Activated naive CD4-positive, alpha-beta T cell treated with Interleukin-2 at 50 U/mL for 16 hours (primary cell): ENCODE results near the gene RNGTT.
A peak's percentile ranks its signal among the peaks of the same experiment; 100 is the strongest.
"Not testable (repeated sequence)": the region's sequence is repeated elsewhere in the genome, so short reads cannot be mapped to it uniquely, and the experiment has no call there.

Experiments used
- DNase-seq: peaks from one replicate; pipeline ENCODE4 v3.0.0-alpha.2; 2020

The RNGTT gene

DNA sequence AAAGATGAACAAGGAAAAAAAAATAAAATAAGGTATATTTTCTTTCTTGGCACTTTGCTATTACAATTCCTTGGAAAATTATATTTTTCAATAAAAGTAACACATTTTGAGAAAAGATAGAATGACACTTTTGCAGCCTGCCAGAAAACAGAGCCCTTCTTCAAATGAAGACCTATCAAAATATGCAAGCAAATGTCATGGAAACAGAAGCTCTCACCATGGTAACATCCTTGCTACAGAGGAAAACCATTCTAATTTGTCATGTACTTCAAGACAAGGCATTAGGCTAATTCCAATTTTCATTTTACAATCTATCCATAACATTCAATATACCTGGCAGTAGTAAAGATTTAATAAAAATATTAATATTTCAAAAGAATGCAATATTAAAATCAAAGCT, 177.9 kb downstream of the RNGTT start:
- DNase-seq: no peak

DNA sequence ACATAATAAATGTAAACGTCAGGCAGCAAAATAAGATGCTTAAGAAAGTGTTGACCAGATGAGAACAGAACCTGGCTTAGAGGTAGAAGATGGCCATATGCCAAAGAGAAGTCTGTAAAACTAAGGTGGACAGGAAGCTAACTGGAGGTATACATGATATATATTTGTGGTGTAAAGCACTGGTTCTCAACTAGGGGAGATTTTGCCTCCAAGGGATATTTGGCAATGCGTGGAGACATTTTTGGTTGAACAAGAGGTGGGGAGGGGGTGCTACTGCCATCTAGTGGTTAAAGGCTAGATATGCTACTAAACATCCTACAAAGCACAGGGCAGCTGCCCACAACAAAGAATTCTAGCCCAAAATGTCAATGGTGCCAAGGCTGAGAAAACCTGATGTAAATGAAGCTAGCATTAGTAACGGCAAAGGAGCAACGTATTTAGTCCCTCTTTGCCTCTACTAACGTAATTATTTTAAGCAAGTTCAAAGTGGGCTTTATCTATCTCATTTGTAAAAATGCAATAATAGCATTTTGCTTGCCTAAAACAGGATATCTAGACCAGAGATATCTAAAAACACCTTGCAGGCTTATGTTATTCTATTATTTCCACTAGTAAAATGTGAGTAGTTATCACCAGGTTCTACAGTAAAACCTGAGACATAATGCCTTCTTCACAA, 182.6 kb downstream of the RNGTT start:
- DNase-seq: peak; percentile 42

DNA sequence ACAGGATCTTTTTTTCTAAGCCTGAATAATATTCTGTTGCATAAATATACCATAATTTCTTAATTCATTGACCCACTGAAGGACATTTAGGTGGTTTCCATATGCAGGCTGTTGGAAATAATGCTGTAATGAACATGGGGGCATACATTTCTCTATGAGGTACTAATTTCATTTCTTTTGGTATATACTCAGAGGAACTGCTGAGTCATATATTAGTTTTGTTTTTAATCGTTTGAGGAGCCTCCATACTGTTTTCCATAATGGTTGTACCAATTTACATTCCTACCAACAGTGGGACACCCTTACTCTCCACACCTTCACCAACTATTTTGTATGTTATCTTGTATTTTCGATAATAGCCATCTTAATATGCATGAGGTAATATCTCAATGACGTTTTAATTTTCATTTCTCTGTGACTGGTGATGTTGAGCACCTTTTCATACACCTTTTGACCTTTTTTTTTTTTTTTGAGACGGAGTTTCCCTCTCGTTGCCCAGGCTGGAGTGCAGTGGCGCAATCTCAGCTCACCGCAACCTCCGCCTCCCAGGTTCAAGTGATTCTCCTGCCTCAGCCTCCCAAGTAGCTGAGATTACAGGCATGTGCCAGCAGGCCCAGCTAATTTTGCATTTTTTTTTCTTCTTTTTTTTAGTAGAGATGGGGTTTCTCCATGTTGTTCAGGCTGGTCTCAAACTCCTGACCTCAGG, 187.4 kb downstream of the RNGTT start:
- DNase-seq: no peak

DNA sequence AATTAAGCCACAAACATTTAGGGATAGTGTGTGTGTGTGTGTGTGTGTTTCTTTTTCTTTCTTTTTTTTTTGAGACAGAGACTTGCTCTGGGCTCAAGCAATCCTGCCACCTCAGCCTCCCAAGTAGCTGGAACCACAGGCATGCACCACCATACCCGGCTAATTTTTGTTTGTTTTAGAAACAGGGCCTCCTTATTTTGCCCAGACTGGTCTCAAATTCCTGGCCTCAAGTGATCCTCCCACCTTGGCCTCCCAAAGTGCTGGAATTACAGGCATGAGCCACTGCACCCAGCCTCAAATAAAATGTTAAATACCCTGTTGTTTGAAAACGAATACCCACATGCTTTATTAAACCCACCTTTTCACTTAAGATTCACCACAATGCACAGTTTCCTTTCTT, 195.3 kb downstream of the RNGTT start:
- not testable (repeated sequence) for DNase-seq

DNA sequence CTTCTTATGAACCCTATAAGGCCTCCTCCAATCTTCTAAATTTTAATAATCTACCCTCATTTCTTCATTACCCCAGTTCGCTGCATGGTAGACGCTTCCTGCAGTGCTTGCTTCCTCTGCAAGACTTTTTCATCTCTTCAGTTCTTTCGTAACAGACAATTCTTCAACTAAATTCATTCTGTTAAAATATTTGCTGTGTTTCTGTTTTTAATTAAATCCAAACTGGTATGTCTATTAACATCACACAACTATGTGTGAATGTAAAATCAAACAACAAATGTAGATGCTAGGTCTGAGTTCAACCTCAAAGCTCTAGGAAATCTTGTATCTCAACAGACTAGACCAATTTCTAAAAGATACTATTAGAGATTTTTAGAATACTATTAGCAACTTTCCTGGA, 199.3 kb downstream of the RNGTT start:
- DNase-seq: no peak

DNA sequence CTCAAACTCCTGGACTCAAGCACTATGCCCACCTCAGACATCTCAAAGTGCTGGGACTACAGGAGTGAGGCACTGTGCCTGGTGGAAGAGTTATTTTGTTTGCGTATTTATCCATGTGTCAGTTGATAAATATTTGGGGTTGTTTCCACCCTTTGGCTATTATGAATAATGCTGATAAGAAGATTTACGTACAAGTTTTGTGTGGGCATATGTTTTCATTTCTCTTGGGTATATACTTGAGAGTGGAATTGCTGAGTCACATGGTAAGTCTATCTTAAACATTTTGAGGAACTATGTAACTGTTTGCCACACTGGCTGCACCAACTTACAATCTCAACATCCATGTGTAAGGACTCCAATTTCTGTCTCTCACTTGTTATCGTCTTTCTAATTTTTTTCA, 200.3 kb downstream of the RNGTT start:
- DNase-seq: no peak

DNA sequence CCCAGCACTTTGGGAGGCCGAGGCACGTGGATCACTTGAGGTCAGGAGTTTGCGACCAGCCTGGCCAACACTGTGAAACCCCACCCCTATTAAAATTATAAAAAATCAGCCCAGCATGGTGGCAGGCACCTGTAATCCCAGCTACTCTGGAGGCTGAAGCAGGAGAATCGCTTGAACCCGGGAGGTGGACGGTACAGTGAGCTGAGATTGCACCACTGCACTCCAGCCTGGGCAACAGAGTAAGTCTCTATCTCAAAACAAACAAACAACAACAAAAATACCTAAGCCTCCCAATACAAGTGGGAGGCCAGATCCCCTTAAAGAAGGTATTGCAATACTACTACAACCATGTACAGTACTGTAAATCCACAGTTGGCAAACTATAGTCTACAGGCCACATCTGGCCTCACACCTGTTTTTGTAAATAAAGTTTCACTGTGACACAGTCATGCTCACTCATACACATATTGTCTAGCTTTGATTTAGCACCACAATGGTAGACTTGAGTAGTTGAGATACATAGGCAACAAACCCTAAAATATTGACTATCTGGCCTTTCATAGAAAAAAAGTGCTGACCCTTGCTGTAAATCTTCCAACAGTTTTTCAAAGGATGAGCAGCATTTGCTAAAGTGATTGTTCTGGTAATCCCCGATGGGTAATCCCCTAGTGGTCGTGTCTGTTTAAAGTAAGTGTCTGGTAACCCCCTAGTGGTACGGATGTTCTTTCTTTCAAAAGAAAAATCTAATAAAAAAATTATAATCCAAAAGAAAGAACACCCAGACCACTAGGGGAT, 202.0 kb downstream of the RNGTT start:
- DNase-seq: no peak

DNA sequence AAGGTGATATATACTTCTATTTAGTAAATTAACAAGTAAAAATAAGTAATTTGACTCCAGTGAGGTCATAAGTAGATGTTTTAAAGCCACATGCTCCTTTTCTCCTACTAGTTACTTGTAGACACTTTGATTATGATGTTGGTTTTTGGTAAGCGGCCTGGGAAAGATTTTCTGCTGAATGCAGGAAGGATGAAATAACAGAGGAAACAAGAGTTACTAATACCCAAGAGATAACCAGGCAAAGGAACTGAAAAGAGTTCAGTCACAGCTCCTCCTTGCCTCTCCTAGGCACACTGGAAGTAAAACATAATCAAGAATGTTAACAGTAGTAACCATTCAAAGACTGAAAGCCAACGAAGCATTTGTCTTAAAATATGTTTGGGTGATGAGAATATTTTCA, 203.3 kb downstream of the RNGTT start:
- DNase-seq: no peak

DNA sequence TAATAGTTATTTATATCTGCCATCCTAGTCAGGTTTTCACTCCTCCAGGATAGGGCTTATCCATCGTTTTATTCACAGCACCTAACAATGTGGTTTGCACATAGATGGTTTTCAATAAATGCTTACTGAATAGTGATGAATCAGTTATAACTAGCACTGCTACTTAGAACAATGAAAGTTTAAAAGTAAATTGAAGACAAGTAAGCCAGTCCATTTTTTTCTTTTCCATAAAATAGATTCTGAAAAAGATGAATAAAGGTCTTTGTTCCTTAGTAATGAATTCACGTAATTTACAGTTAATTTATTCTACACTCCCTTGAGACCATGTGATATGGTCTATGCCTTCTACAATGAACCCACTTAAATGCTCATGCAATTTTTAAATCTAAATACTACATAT, 212.5 kb downstream of the RNGTT start:
- no peak for DNase-seq

DNA sequence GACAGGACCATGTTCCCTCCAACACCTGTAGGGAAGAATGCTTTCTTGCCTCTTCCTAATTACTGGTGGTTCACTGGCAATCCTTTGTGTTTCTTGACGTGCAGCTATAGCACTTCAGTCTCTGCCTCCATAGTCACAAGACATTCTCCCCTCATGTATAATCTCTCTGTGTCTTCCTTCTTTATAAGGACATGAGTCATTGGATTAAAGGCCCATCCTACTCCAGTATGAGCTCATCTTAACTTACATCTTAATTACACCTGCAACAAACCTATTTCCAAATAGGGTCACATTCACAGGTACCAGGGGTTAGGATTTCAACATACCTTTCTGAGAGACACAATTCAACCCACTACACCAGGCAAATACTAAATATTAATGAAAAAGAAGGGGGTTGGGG, 213.6 kb downstream of the RNGTT start:
- no peak for DNase-seq

DNA sequence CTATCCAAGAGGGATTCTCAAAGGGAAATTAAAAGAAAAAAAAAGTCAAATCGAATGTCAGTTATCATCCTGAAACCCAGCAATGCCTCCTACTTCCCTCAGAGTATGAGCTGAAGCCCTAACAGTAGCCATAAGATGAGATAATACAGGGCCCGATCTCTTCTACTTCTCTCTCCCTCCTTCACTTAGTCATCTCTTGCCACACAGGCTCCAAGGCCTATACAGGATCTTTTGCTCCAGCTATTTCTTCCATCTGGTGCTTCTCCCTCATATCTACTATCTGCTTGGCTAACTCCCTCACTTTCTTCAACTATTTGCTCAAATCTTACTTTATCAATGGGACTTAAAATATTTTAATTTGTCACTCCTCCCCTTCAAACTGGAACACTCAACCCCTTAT, 215.3 kb downstream of the RNGTT start:
- DNase-seq: no peak

DNA sequence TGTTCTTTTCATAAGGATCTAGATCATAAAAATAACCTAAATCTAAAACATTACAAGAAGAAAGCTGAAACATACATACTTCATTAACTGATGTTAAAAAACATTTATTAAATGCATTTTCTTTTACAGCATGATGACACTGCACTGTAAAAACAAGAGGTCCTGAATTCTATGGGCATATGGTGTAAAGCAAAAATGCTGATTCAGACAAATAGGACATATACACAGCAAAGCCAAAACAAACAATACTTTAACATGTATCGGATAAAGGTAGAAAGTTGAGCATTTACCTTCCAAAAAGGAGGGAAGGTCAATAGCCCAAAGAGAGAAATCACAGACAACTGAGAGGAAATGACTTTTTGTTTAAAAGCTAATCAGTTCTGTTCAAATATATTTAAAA, 221.5 kb downstream of the RNGTT start:
- DNase-seq: no peak

DNA sequence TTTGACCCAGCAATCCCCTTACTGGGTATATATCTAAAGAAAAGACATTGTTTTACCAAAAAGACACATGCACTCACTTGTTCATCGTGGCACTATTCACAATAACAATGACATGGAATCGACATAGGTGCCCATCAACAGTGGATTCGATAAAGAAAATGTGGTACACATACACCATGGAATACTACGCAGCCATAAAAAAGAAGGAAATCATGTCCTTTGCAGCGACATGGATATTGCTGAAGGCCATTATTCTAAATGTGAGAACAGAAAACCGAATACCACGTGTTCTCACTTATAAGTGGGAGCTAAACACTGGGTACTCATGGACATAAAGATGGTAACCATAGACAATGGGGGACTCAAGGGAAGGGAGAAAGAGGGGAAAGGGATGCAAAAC, 222.3 kb downstream of the RNGTT start:
- DNase-seq: no peak

DNA sequence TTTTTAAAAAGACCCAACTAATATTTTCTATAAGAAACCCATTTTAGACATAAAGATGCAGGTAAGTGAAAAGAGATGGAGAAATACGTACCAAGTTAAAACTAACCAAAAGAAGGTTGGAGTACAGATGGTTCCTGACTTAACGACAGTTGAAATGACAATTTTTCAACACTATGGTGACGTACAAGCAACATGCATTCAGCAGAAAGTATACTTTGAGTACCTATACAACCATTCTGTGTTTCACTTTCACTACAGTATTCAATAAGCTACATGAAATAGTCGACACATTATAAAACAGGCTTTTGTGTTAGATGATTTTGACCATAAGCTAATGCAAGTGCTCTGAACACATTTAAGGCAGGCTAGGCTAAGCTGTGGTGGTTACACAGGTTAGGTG, 228.9 kb downstream of the RNGTT start:
- DNase-seq: no peak

DNA sequence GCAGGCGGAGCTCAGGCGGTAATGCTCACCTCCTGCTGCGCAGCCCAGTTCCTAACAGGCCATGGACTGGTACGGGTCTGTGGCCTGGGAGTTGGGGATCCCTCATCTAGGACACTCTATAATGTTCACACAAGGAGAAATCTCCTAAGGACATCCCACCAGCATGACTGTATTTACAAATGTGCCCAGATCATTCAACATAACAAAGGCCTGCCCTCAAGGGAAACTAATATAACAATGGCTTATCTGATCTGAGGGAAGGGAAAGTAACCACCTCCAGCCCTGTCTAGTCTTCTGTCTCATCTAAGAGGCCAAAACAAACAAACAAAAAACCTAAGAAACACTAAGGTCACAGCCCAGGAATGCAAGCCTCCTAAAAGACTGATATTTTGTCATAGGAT, 232.8 kb downstream of the RNGTT start:
- DNase-seq: no peak

DNA sequence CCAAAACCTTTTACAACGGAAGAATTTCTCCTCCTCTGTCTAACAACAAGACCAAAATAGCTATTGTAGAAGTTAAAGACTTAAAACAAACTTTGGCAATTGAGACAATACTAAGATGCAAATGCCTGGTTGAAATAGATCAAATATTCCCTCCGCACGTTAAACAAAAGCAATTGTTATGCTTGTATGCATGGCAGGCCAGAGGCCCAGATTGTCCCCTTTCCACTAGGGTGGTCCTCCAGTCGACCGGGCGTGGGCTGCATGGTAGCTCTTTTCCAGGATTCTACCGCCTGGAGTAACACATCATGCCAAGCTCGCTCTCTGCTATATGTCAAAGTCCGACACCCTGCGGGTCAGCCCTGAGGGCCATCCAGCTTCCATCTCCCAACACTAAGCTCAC, 234.7 kb downstream of the RNGTT start:
- no peak for DNase-seq

DNA sequence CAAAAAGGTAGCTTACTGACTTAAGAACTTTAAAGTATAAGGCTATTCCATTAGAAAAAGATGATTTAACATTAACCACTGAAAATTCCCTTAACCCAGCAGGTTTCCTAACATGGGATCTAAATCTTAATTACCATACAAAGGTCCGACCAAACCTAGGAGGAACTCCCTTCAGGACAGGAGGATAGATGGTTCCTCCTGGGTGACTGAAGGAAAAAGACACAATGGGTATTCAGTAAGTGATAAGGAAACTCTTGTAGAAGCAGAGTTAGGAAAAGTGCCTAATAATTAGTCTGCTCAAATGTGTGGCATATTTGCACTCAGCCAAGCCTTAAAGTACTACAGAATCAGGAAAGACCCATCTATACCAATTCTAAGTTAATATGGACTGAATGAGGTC, 237.0 kb downstream of the RNGTT start:
- not testable (repeated sequence) for DNase-seq

DNA sequence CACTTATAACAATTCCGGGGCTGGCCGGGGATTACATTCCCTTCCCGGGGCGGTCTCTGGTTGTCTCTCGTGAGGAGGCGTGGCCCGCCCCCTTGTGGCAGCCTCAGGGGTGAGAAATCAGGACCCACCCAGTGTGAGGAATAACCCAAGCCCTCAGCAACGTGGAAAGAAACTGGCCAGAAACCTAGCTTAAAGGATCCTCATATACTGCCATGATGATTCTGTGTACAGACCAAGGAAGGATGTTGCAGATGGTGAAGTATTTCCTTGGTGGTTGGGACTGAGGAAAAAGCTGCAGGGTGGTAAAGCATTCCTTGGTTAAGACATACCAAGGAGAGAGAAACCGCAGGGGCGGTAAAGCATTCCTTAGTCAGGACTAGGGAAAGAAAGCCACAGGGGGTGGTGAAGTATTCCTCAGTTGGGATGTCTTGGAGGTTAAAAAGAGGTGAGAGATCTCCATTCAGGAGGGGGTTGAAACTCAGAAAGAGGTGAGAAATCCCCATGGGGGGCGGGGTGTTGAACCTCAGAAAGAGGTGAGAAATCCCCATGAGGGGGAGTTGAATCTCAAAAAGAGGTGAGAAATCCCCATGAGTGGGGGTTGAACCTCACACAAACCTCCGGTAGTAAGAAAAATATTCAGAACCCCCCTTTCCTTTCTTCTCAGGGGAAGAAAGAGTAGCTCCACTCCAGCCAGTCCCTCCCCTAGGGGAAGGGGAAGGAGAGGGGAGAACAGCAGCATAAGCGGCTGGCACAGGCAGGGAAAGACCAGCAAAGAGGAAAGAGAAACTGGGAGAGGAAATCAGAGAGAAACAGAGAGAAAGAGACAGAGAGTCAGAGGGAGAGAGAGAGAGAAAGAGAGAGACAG, 238.1 kb downstream of the RNGTT start:
- peak; percentile 27 for DNase-seq

DNA sequence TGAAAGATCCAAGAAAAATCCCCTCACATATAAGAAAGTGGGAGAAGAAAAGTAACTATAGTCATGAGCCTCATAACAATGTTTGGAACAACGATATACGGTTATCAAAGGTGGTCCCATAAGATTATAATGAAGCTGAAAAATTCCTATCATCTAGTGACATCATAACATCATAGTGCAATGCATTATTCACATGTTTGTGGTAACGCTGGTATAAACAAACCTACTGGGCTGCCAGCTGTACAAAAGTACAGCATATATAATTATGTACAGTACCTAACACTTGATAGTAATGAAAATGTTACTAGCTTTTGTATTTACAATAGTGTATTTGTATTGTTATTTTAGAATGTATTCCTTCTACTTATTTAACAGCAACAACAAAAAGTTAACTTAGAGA, 240.7 kb downstream of the RNGTT start:
- no peak for DNase-seq

DNA sequence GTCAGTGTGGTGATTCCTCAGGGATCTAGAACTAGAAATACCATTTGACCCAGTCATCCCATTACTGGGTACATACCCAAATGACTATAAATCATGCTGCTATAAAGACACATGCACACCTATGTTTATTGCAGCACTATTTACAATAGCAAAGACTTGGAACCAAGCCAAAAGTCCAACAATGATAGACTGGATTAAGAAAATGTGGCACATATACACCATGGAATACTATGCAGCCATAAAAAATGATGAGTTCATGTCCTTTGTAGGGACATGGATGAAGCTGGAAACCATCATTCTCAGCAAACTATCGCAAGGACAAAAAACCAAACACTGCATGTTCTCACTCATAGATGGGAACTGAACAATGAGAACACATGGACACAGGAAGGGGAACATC, 247.0 kb downstream of the RNGTT start:
- DNase-seq: not testable (repeated sequence)

DNA sequence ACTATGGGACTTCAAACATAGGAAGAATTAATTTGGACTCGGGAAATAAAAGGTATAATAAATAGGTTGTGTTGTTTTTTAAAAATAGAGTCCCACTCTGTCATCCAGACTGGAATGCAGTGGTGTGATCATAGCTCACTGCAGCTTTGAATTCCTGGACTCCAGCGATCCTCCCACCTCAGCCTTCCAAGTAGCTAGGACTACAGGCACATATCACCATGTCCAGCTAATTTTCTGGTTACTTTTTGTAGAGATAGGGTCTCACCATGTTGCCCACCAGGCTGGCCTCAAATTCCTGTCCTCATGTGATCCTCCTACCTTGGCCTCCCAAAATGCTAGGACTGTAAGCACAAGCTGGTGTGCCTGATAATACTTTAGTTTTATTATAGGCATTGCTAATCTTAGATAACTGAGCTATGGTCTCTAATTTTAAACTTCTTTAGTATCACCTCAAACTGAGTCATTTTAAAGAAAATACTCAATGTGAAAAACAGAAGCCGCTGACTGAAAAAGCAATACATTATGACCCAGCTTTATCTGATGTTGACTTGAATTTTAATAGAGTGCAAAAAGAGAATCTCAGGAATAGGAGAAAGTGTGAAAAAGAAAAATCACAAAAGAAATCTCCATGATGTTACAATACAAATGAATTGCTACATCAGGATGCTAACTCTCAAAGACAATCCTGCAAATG, 251.0 kb downstream of the RNGTT start:
- DNase-seq: no peak

DNA sequence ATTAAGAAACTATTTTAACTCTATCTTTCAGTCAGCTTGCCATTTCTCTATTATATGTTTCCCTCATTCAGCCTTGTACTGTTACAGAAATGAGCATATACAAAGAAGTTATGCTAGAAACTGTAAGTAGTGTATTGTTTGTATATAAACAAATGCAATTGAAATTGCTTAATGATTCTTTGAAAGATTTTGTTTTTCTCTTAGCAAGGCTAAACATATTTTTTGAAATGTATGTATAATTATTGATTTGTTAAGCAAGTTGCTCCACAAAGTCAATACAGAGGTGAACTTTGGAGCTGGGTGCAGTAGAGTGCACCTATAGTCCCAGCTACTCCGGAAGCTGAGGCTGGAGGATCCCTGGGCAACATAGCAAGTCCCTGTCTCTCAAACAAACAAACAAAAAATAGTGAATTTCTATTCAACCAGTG, 253.6 kb downstream of the RNGTT start:
- no peak for DNase-seq
